Stimulated activated CD4-positive, alpha-beta T cell treated with anti-CD3 and anti-CD28 coated beads, TNF-alpha, amount 100 ng/mL, for 24 hours (primary cell): ENCODE measurements around the gene LIF.
"Not testable (repeated sequence)": the region's sequence is repeated elsewhere in the genome, so short reads cannot be mapped to it uniquely, and the experiment has no call there.

ENCODE experiments used
- DNase-seq, 3 experiments: peaks; one replicate each; pipeline ENCODE4 v3.0.0-alpha.2; 2020; ENCODE audit warnings: low read depth in 3 of 3

LIF gene

GRCh38 chr22:30244641-30245040, 1.9 kb downstream of the LIF start:
- no peak for DNase-seq

- DNase-seq, result no peak
Measured at GRCh38 chr22:30244066-30244465, 2.5 kb downstream of the LIF start.

- no peak for DNase-seq
Measured at GRCh38 chr22:30243661-30244060, 2.9 kb downstream of the LIF start.

GRCh38 chr22:30241576-30242371, 4.8 kb downstream of the LIF start:
- DNase-seq, result no peak

GRCh38 chr22:30240541-30241417, 5.8 kb downstream of the LIF start:
- no peak for DNase-seq

- no peak for DNase-seq
Measured at GRCh38 chr22:30239488-30240405, 6.8 kb downstream of the LIF start.

- no peak for DNase-seq
Measured at GRCh38 chr22:30238661-30239487, 7.7 kb downstream of the LIF start.

GRCh38 chr22:30238136-30238535, 8.4 kb downstream of the LIF start:
- DNase-seq, result no peak

GRCh38 chr22:30236875-30237274, 9.7 kb downstream of the LIF start:
- DNase-seq, result no peak

GRCh38 chr22:30235687-30236170, 10.8 kb downstream of the LIF start:
- DNase-seq, result no peak

GRCh38 chr22:30234786-30235470, 11.6 kb downstream of the LIF start:
- DNase-seq, result no peak

GRCh38 chr22:30234325-30234724, 12.2 kb downstream of the LIF start:
- not testable (repeated sequence) for DNase-seq

- DNase-seq, result no peak
Measured at GRCh38 chr22:30233582-30233981, 13.0 kb downstream of the LIF start.

- no peak for DNase-seq
Measured at GRCh38 chr22:30232716-30233218, 13.8 kb downstream of the LIF start.

GRCh38 chr22:30230787-30231461, 15.6 kb downstream of the LIF start:
- no peak for DNase-seq

- no peak for DNase-seq
Measured at GRCh38 chr22:30230330-30230729, 16.2 kb downstream of the LIF start.

- no peak for DNase-seq
Measured at GRCh38 chr22:30228509-30229359, 17.8 kb downstream of the LIF start.

- no peak for DNase-seq
Measured at GRCh38 chr22:30227438-30228228, 18.9 kb downstream of the LIF start.
